ENCODE results near the gene SARM1. TPM values are rescaled to one million over a fixed set of nuclear protein-coding genes. Genes with fewer than 3 reads are reported as not detected.

SARM1 gene
- total RNA-seq, 1 experiment from 2014 or later: 23.2 TPM

- DNase-seq (ENCODE audit: low spot score): no peak
These were observed 30.0 kb upstream of the SARM1 start for GRCh38 chr17:28341516-28341915.

GRCh38 chr17:28342313-28342712 lies 29.2 kb upstream of the SARM1 start:
- DNase-seq (ENCODE audit: low spot score): no peak

- DNase-seq (ENCODE audit: low spot score): no peak
These were observed 28.0 kb upstream of the SARM1 start for GRCh38 chr17:28343491-28343932.

GRCh38 chr17:28344011-28344410 lies 27.5 kb upstream of the SARM1 start:
- no peak for DNase-seq (ENCODE audit: low spot score)

GRCh38 chr17:28344435-28344901 lies 27.0 kb upstream of the SARM1 start:
- no peak for DNase-seq (ENCODE audit: low spot score)

GRCh38 chr17:28345419-28346198 lies 25.9 kb upstream of the SARM1 start:
- peak; percentile 33 for DNase-seq (ENCODE audit: low spot score)

- peak; percentile 39 for DNase-seq (ENCODE audit: low spot score)
These were observed 25.3 kb upstream of the SARM1 start for GRCh38 chr17:28346199-28346580.

GRCh38 chr17:28346746-28347246 lies 24.7 kb upstream of the SARM1 start:
- DNase-seq (ENCODE audit: low spot score): no peak

- DNase-seq (ENCODE audit: low spot score): peak; percentile 98
These were observed 24.1 kb upstream of the SARM1 start for GRCh38 chr17:28347261-28347891.

GRCh38 chr17:28348979-28349378 lies 22.5 kb upstream of the SARM1 start:
- DNase-seq (ENCODE audit: low spot score): no peak

- no peak for DNase-seq (ENCODE audit: low spot score)
These were observed 21.2 kb upstream of the SARM1 start for GRCh38 chr17:28350271-28350670.

GRCh38 chr17:28357061-28357900 lies 14.2 kb upstream of the SARM1 start, which contains the start of gene POLDIP2:
Gene POLDIP2, minus strand, starts transcription at chr17:28357527. Its CDS starts 79 bp downstream, at chr17:28357448.
- DNase-seq (ENCODE audit: low spot score): peak; percentile 89

- DNase-seq (ENCODE audit: low spot score): no peak
These were observed 13.6 kb upstream of the SARM1 start for GRCh38 chr17:28357901-28358197.

GRCh38 chr17:28363186-28363585 lies 8.3 kb upstream of the SARM1 start:
- DNase-seq (ENCODE audit: low spot score): no peak

- DNase-seq (ENCODE audit: low spot score): no peak
These were observed 7.5 kb upstream of the SARM1 start for GRCh38 chr17:28363776-28364650.

GRCh38 chr17:28364665-28365363 lies 6.7 kb upstream of the SARM1 start, which contains the start of gene SEBOX:
Gene SEBOX, minus strand, starts transcription at chr17:28365199. Its CDS starts 48 bp downstream, at chr17:28365151.
- no peak for DNase-seq (ENCODE audit: low spot score)

GRCh38 chr17:28365487-28365886 lies 6.0 kb upstream of the SARM1 start:
- no peak for DNase-seq (ENCODE audit: low spot score)

- DNase-seq (ENCODE audit: low spot score): no peak
These were observed 4.9 kb upstream of the SARM1 start for GRCh38 chr17:28366605-28367004.

GRCh38 chr17:28367641-28368305 lies 3.7 kb upstream of the SARM1 start:
- DNase-seq (ENCODE audit: low spot score): no peak

- no peak for DNase-seq (ENCODE audit: low spot score)
These were observed 3.1 kb upstream of the SARM1 start for GRCh38 chr17:28368306-28368831.

Data from A172 (cell line).